Measurements from ENCODE around the gene MAP3K3.

MAP3K3 gene

GRCh38 chr17:63634816-63635215 lies 12.6 kb downstream of the MAP3K3 start:
- Histone ChIP-seq H3K36me3 (ENCODE audit: control insufficient read depth in 5 of 5, insufficient read depth in 5 of 5, low read length in 5 of 5) (peaks cover 17 to 41% (median 38%) of the 10 kb centered on the region in 5 donors), H3K9me3 (ENCODE audit: control insufficient read depth in 5 of 5, low read length in 5 of 5) (no peaks in the 10 kb centered on the region), H3K4me3 (ENCODE audit: low read depth in 1 of 5, low read length in 5 of 5) (no peak overlapping the region), H3K27me3 (ENCODE audit: control insufficient read depth in 5 of 5, insufficient read depth in 4 of 5, low read length in 5 of 5) (no peaks in the 10 kb centered on the region), H3K9ac (ENCODE audit: low read length in 5 of 5) (no peak overlapping the region), H3K4me1 (ENCODE audit: control insufficient read depth in 5 of 5, insufficient read depth in 5 of 5, low read length in 5 of 5) (peaks cover 0 to 39% (median 0%) of the 10 kb centered on the region in 5 donors), H3K27ac (ENCODE audit: low read depth, low read length) (no peak overlapping the region)

- no peak overlapping the region for H3K27ac ChIP-seq (ENCODE audit: low read depth, low read length)
- H3K9me3 ChIP-seq (ENCODE audit: control insufficient read depth in 5 of 5, low read length in 5 of 5), result no peaks in the 10 kb centered on the region
- no peaks in the 10 kb centered on the region for H3K27me3 ChIP-seq (ENCODE audit: control insufficient read depth in 5 of 5, insufficient read depth in 4 of 5, low read length in 5 of 5)
- H3K4me1 ChIP-seq (ENCODE audit: control insufficient read depth in 5 of 5, insufficient read depth in 5 of 5, low read length in 5 of 5), result peaks cover 0 to 37% (median 0%) of the 10 kb centered on the region in 5 donors
- H3K36me3 ChIP-seq (ENCODE audit: control insufficient read depth in 5 of 5, insufficient read depth in 5 of 5, low read length in 5 of 5), result peaks cover 17 to 44% (median 38%) of the 10 kb centered on the region in 5 donors
- no peak overlapping the region for H3K9ac ChIP-seq (ENCODE audit: low read length in 5 of 5)
- H3K4me3 ChIP-seq (ENCODE audit: low read depth in 1 of 5, low read length in 5 of 5), result no peak overlapping the region
Observed at GRCh38 chr17:63635290-63635689, 13.1 kb downstream of the MAP3K3 start.

DNA sequence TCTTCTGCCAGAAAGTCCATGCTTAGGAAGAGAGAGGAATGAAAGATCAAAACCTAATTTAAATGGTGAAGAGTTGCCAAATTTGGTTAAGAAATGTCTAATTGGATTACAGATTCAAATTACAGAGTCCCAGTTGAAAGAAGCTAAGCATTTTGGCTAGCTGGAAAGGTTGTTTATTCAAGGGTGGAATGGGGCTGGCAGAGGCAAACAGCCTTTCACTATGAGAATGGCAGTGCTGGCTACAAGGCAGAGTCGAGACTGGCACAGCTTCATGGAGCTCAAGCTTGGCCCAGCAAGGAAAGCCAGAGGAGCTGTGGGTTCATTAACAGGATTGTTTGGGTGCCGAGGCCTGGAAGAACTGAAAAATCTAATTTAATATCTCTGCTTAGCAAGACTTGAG lies 13.6 kb downstream of the MAP3K3 start:
- Histone ChIP-seq H3K9me3 (ENCODE audit: control insufficient read depth in 5 of 5, low read length in 5 of 5) (no peaks in the 10 kb centered on the region), H3K9ac (ENCODE audit: low read length in 5 of 5) (no peak overlapping the region), H3K36me3 (ENCODE audit: control insufficient read depth in 5 of 5, insufficient read depth in 5 of 5, low read length in 5 of 5) (peaks cover 17 to 44% (median 38%) of the 10 kb centered on the region in 5 donors), H3K4me1 (ENCODE audit: control insufficient read depth in 5 of 5, insufficient read depth in 5 of 5, low read length in 5 of 5) (peaks cover 0 to 35% (median 0%) of the 10 kb centered on the region in 5 donors), H3K27me3 (ENCODE audit: control insufficient read depth in 5 of 5, insufficient read depth in 4 of 5, low read length in 5 of 5) (no peaks in the 10 kb centered on the region), H3K4me3 (ENCODE audit: low read depth in 1 of 5, low read length in 5 of 5) (no peak overlapping the region), H3K27ac (ENCODE audit: low read depth, low read length) (no peak overlapping the region)

DNA sequence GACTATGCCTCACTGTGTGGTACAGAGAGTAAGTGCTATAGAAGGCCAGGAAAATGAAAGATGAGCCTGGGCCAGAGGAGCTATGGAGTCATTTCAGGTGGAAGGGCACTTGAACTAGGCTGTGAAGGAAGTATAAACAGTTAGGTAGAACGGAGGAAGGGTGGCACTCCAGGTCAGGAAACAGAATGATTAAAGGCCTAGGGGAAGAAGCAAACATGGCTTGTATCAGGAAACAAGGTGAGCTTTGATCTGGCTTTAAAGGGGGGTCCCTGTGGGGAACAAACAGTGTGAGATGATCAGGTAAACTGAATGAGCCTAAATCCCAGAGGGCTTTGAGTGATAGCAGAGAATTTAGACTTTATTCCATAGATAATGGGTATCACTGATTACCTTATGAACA lies 16.9 kb downstream of the MAP3K3 start:
- Histone ChIP-seq H3K4me1 (ENCODE audit: control insufficient read depth in 5 of 5, insufficient read depth in 5 of 5, low read length in 5 of 5) (peaks cover 0 to 27% (median 0%) of the 10 kb centered on the region in 5 donors), H3K36me3 (ENCODE audit: control insufficient read depth in 5 of 5, insufficient read depth in 5 of 5, low read length in 5 of 5) (peaks cover 13 to 32% (median 28%) of the 10 kb centered on the region in 5 donors), H3K4me3 (ENCODE audit: low read depth in 1 of 5, low read length in 5 of 5) (no peak overlapping the region), H3K27me3 (ENCODE audit: control insufficient read depth in 5 of 5, insufficient read depth in 4 of 5, low read length in 5 of 5) (no peaks in the 10 kb centered on the region), H3K27ac (ENCODE audit: low read depth, low read length) (no peak overlapping the region), H3K9me3 (ENCODE audit: control insufficient read depth in 5 of 5, low read length in 5 of 5) (no peaks in the 10 kb centered on the region), H3K9ac (ENCODE audit: low read length in 5 of 5) (no peak overlapping the region)

DNA sequence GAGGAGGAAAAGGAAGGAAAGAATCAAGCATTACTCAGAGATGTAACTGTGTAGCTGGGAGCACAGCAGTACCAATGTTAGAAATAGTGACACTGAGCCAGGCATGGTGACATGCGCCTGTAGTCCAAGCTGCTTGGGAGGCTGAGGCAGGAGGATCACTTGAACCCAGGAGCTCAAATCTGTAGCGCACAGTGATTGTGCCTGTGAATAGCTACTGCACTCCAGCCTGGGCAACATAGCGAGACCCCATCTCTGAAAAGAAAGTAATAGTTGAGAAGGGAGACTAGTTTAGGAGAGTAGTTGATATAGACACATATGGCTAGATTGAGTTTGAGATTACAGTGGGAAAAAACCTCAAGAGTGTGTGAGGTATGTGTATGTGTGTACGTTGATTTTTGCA lies 17.8 kb downstream of the MAP3K3 start:
- Histone ChIP-seq H3K36me3 (ENCODE audit: control insufficient read depth in 5 of 5, insufficient read depth in 5 of 5, low read length in 5 of 5) (peaks cover 9 to 32% (median 25%) of the 10 kb centered on the region in 5 donors), H3K9me3 (ENCODE audit: control insufficient read depth in 5 of 5, low read length in 5 of 5) (no peaks in the 10 kb centered on the region), H3K27me3 (ENCODE audit: control insufficient read depth in 5 of 5, insufficient read depth in 4 of 5, low read length in 5 of 5) (no peaks in the 10 kb centered on the region), H3K9ac (ENCODE audit: low read length in 5 of 5) (no peak overlapping the region), H3K27ac (ENCODE audit: low read depth, low read length) (no peak overlapping the region), H3K4me3 (ENCODE audit: low read depth in 1 of 5, low read length in 5 of 5) (no peak overlapping the region), H3K4me1 (ENCODE audit: control insufficient read depth in 5 of 5, insufficient read depth in 5 of 5, low read length in 5 of 5) (peaks cover 0 to 22% (median 0%) of the 10 kb centered on the region in 5 donors)

GRCh38 chr17:63641692-63642448 lies 19.7 kb downstream of the MAP3K3 start:
- Histone ChIP-seq H3K36me3 (ENCODE audit: control insufficient read depth in 5 of 5, insufficient read depth in 5 of 5, low read length in 5 of 5) (peaks cover 6 to 34% (median 21%) of the 10 kb centered on the region in 5 donors), H3K4me3 (ENCODE audit: low read depth in 1 of 5, low read length in 5 of 5) (no peak overlapping the region), H3K27me3 (ENCODE audit: control insufficient read depth in 5 of 5, insufficient read depth in 4 of 5, low read length in 5 of 5) (no peaks in the 10 kb centered on the region), H3K4me1 (ENCODE audit: control insufficient read depth in 5 of 5, insufficient read depth in 5 of 5, low read length in 5 of 5) (peaks cover 0 to 27% (median 5%) of the 10 kb centered on the region in 5 donors), H3K9ac (ENCODE audit: low read length in 5 of 5) (no peak overlapping the region), H3K9me3 (ENCODE audit: control insufficient read depth in 5 of 5, low read length in 5 of 5) (no peaks in the 10 kb centered on the region), H3K27ac (ENCODE audit: low read depth, low read length) (no peak overlapping the region)

GRCh38 chr17:63644846-63645245 lies 22.6 kb downstream of the MAP3K3 start:
- Histone ChIP-seq H3K27ac (ENCODE audit: low read depth, low read length) (no peak overlapping the region), H3K4me3 (ENCODE audit: low read depth in 1 of 5, low read length in 5 of 5) (no peak overlapping the region), H3K4me1 (ENCODE audit: control insufficient read depth in 5 of 5, insufficient read depth in 5 of 5, low read length in 5 of 5) (peaks cover 0 to 32% (median 10%) of the 10 kb centered on the region in 5 donors), H3K9me3 (ENCODE audit: control insufficient read depth in 5 of 5, low read length in 5 of 5) (no peaks in the 10 kb centered on the region), H3K27me3 (ENCODE audit: control insufficient read depth in 5 of 5, insufficient read depth in 4 of 5, low read length in 5 of 5) (no peaks in the 10 kb centered on the region), H3K36me3 (ENCODE audit: control insufficient read depth in 5 of 5, insufficient read depth in 5 of 5, low read length in 5 of 5) (peaks cover 0 to 29% (median 20%) of the 10 kb centered on the region in 5 donors), H3K9ac (ENCODE audit: low read length in 5 of 5) (no peak overlapping the region)

GRCh38 chr17:63645775-63646487 lies 23.7 kb downstream of the MAP3K3 start:
- peaks cover 0 to 29% (median 21%) of the 10 kb centered on the region in 5 donors for H3K36me3 ChIP-seq (ENCODE audit: control insufficient read depth in 5 of 5, insufficient read depth in 5 of 5, low read length in 5 of 5)
- H3K4me3 ChIP-seq (ENCODE audit: low read depth in 1 of 5, low read length in 5 of 5), result no peak overlapping the region
- H3K27ac ChIP-seq (ENCODE audit: low read depth, low read length), result no peak overlapping the region
- H3K9ac ChIP-seq (ENCODE audit: low read length in 5 of 5), result no peak overlapping the region
- no peaks in the 10 kb centered on the region for H3K27me3 ChIP-seq (ENCODE audit: control insufficient read depth in 5 of 5, insufficient read depth in 4 of 5, low read length in 5 of 5)
- peaks cover 0 to 32% (median 10%) of the 10 kb centered on the region in 5 donors for H3K4me1 ChIP-seq (ENCODE audit: control insufficient read depth in 5 of 5, insufficient read depth in 5 of 5, low read length in 5 of 5)
- no peaks in the 10 kb centered on the region for H3K9me3 ChIP-seq (ENCODE audit: control insufficient read depth in 5 of 5, low read length in 5 of 5)

GRCh38 chr17:63646488-63646806 lies 24.2 kb downstream of the MAP3K3 start:
- no peak overlapping the region for H3K9ac ChIP-seq (ENCODE audit: low read length in 5 of 5)
- H3K27me3 ChIP-seq (ENCODE audit: control insufficient read depth in 5 of 5, insufficient read depth in 4 of 5, low read length in 5 of 5), result no peaks in the 10 kb centered on the region
- no peak overlapping the region for H3K4me3 ChIP-seq (ENCODE audit: low read depth in 1 of 5, low read length in 5 of 5)
- H3K4me1 ChIP-seq (ENCODE audit: control insufficient read depth in 5 of 5, insufficient read depth in 5 of 5, low read length in 5 of 5), result peaks cover 0 to 31% (median 10%) of the 10 kb centered on the region in 5 donors
- no peaks in the 10 kb centered on the region for H3K9me3 ChIP-seq (ENCODE audit: control insufficient read depth in 5 of 5, low read length in 5 of 5)
- H3K36me3 ChIP-seq (ENCODE audit: control insufficient read depth in 5 of 5, insufficient read depth in 5 of 5, low read length in 5 of 5), result peaks cover under 1 to 29% (median 21%) of the 10 kb centered on the region in 5 donors
- no peak overlapping the region for H3K27ac ChIP-seq (ENCODE audit: low read depth, low read length)

DNA sequence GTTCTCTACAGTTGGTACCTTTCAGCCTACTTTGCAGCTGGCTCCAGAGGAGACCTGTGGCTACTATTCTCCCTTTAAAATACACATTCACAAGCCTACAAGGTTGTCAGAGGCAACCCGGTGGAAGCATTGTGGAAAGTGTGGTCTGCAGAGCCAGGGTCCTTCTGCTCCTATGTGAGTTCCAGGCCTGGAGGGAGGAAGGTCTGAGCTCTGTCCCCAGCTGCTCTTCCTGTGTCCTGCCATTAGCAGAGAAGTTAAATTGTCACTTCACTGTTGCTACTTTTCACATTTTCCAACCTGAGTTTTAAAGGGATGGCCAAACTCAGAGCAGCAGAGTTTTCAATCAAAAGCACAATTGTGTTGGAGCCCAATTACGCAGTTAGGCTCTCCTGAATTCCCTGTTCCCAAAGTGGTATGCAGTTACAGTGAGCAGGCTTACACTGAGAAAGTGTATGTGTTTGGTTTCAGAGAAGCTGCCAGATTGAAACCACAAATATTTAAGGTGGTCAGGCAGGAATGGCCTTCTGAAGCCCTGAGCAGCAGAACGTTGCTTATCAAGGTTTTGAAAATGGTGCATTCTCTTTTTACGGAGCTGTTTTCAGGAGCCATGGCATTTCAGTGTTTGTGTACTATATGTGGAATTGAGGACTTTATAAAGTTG lies 25.0 kb downstream of the MAP3K3 start:
- Histone ChIP-seq H3K27me3 (ENCODE audit: control insufficient read depth in 5 of 5, insufficient read depth in 4 of 5, low read length in 5 of 5) (no peaks in the 10 kb centered on the region), H3K9ac (ENCODE audit: low read length in 5 of 5) (no peak overlapping the region), H3K4me1 (ENCODE audit: control insufficient read depth in 5 of 5, insufficient read depth in 5 of 5, low read length in 5 of 5) (peaks cover 0 to 26% (median 10%) of the 10 kb centered on the region in 5 donors), H3K27ac (ENCODE audit: low read depth, low read length) (no peak overlapping the region), H3K36me3 (ENCODE audit: control insufficient read depth in 5 of 5, insufficient read depth in 5 of 5, low read length in 5 of 5) (peaks cover 5 to 30% (median 22%) of the 10 kb centered on the region in 5 donors), H3K4me3 (ENCODE audit: low read depth in 1 of 5, low read length in 5 of 5) (no peak overlapping the region), H3K9me3 (ENCODE audit: control insufficient read depth in 5 of 5, low read length in 5 of 5) (no peaks in the 10 kb centered on the region)
